Loucy (cell line): ENCODE measurements around the gene CACNA1I.
"Not testable (repeated sequence)": the region's sequence is repeated elsewhere in the genome, so short reads cannot be mapped to it uniquely, and the experiment has no call there.

Experiments
- EZH2phosphoT487 ChIP-seq: fragments of 200-600 bp; IDR thresholded peaks from 2 replicates; pipeline ENCODE4 v1.6.1; 2018; ENCODE audit warnings: antibody characterized with exemption, mild to moderate bottlenecking, moderate library complexity, borderline replicate concordance
- TF ChIP-seq, protein P1 (sequence below): fragments of 200-600 bp; sonication (generic); conservative IDR thresholded peaks from 2 replicates; pipeline ENCODE4 v1.5.1; 2014; ENCODE audit warnings: mild to moderate bottlenecking, antibody characterized with exemption, low read length

GRCh38 chr22:39734046-39734445 lies 163.5 kb downstream of the CACNA1I start:
- TF ChIP-seq, protein P1, sequence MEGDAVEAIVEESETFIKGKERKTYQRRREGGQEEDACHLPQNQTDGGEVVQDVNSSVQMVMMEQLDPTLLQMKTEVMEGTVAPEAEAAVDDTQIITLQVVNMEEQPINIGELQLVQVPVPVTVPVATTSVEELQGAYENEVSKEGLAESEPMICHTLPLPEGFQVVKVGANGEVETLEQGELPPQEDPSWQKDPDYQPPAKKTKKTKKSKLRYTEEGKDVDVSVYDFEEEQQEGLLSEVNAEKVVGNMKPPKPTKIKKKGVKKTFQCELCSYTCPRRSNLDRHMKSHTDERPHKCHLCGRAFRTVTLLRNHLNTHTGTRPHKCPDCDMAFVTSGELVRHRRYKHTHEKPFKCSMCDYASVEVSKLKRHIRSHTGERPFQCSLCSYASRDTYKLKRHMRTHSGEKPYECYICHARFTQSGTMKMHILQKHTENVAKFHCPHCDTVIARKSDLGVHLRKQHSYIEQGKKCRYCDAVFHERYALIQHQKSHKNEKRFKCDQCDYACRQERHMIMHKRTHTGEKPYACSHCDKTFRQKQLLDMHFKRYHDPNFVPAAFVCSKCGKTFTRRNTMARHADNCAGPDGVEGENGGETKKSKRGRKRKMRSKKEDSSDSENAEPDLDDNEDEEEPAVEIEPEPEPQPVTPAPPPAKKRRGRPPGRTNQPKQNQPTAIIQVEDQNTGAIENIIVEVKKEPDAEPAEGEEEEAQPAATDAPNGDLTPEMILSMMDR = not testable (repeated sequence)
- not testable (repeated sequence) for TF ChIP-seq EZH2phosphoT487
